NCI-H510A (cell line): ENCODE data around the gene ARHGDIA.
A peak's percentile ranks its signal among the peaks of the same experiment; 100 is the strongest.

Experiments used
- DNase-seq: peaks from one replicate; lab custom pipeline; 2025; lab: John Stamatoyannopoulos, UW

Gene ARHGDIA

GRCh38 chr17:81888105-81888987 lies 17.2 kb upstream of the ARHGDIA start:
- no peak for DNase-seq

GRCh38 chr17:81885869-81886548 lies 14.9 kb upstream of the ARHGDIA start:
- no peak for DNase-seq

GRCh38 chr17:81885454-81885853 lies 14.3 kb upstream of the ARHGDIA start:
- no peak for DNase-seq

- DNase-seq, result no peak
Observed at GRCh38 chr17:81884968-81885367, 13.8 kb upstream of the ARHGDIA start.

- DNase-seq, result no peak
Observed at GRCh38 chr17:81884520-81884919, 13.4 kb upstream of the ARHGDIA start.

- no peak for DNase-seq
Observed at GRCh38 chr17:81879121-81879520, 8.0 kb upstream of the ARHGDIA start.

- no peak for DNase-seq
Observed at GRCh38 chr17:81878294-81878693, 7.2 kb upstream of the ARHGDIA start.

GRCh38 chr17:81877569-81877968 lies 6.4 kb upstream of the ARHGDIA start:
- DNase-seq, result no peak

- no peak for DNase-seq
Observed at GRCh38 chr17:81871387-81872230, 472 bp upstream of the ARHGDIA start.

- no peak for DNase-seq
Observed at GRCh38 chr17:81870131-81870980, 781 bp downstream of the ARHGDIA start.

- DNase-seq, result no peak
Observed at GRCh38 chr17:81869221-81870130, 1.7 kb downstream of the ARHGDIA start.

- peak; percentile 32 for DNase-seq
Observed at GRCh38 chr17:81868674-81869220, 2.4 kb downstream of the ARHGDIA start.

- DNase-seq, result no peak
Observed at GRCh38 chr17:81867991-81868673, 3.0 kb downstream of the ARHGDIA start.

GRCh38 chr17:81867170-81867990 lies 3.8 kb downstream of the ARHGDIA start:
- no peak for DNase-seq

GRCh38 chr17:81866440-81867169 lies 4.5 kb downstream of the ARHGDIA start:
- DNase-seq, result no peak

GRCh38 chr17:81865733-81866439 lies 5.3 kb downstream of the ARHGDIA start:
- no peak for DNase-seq

- DNase-seq, result no peak
Observed at GRCh38 chr17:81865358-81865732, 5.8 kb downstream of the ARHGDIA start.
